ENCODE data around the gene LGALSL. TPM values are rescaled to one million over a fixed set of nuclear protein-coding genes. Genes with fewer than 3 reads are reported as not detected.

Gene LGALSL
- polyA plus RNA-seq, 2 donors: 16.8 to 21.4 TPM

- no peaks in the 10 kb centered on the region for H3K27me3 ChIP-seq (ENCODE audit: control insufficient read depth in 1 of 2, insufficient read depth in 2 of 2, low read length in 2 of 2)
- H3K36me3 ChIP-seq (ENCODE audit: control insufficient read depth in 2 of 2, insufficient read depth in 2 of 2, low read length in 1 of 2): no peaks in the 10 kb centered on the region
- peaks cover 0 to 3% of the 10 kb centered on the region in 2 donors for H3K4me1 ChIP-seq (ENCODE audit: control insufficient read depth in 2 of 2, insufficient read depth in 2 of 2, low read length in 1 of 2)
- H3K9me3 ChIP-seq (ENCODE audit: control insufficient read depth in 2 of 2, insufficient read depth in 1 of 2, low read depth in 1 of 2, low read length in 1 of 2): no peaks in the 10 kb centered on the region
- H3K27ac ChIP-seq (ENCODE audit: low read depth in 2 of 2, low read length in 1 of 2): no peak overlapping the region
- WGBS, 2 donors: 80 to 81% methylated on average over 4 of the region's 4 CpGs
- no peak overlapping the region for H3K4me3 ChIP-seq (ENCODE audit: low read depth in 1 of 2, low read length in 2 of 2)
These were observed 48.9 kb downstream of the LGALSL start for GRCh38 chr2:64502860-64503259.

GRCh38 chr2:64504774-64505720 lies 51.1 kb downstream of the LGALSL start:
- no peaks in the 10 kb centered on the region for H3K27me3 ChIP-seq (ENCODE audit: control insufficient read depth in 1 of 2, insufficient read depth in 2 of 2, low read length in 2 of 2)
- no peaks in the 10 kb centered on the region for H3K9me3 ChIP-seq (ENCODE audit: control insufficient read depth in 2 of 2, insufficient read depth in 1 of 2, low read depth in 1 of 2, low read length in 1 of 2)
- H3K36me3 ChIP-seq (ENCODE audit: control insufficient read depth in 2 of 2, insufficient read depth in 2 of 2, low read length in 1 of 2): no peaks in the 10 kb centered on the region
- WGBS, 2 donors: 79 to 84% methylated on average over 16 of the region's 16 CpGs
- no peak overlapping the region for H3K27ac ChIP-seq (ENCODE audit: low read depth in 2 of 2, low read length in 1 of 2)
- H3K4me1 ChIP-seq (ENCODE audit: control insufficient read depth in 2 of 2, insufficient read depth in 2 of 2, low read length in 1 of 2): peaks cover 0 to 3% of the 10 kb centered on the region in 2 donors
- H3K4me3 ChIP-seq (ENCODE audit: low read depth in 1 of 2, low read length in 2 of 2): no peak overlapping the region

GRCh38 chr2:64506686-64507085 lies 52.7 kb downstream of the LGALSL start:
- no peaks in the 10 kb centered on the region for H3K27me3 ChIP-seq (ENCODE audit: control insufficient read depth in 1 of 2, insufficient read depth in 2 of 2, low read length in 2 of 2)
- H3K9me3 ChIP-seq (ENCODE audit: control insufficient read depth in 2 of 2, insufficient read depth in 1 of 2, low read depth in 1 of 2, low read length in 1 of 2): no peaks in the 10 kb centered on the region
- H3K4me3 ChIP-seq (ENCODE audit: low read depth in 1 of 2, low read length in 2 of 2): no peak overlapping the region
- H3K4me1 ChIP-seq (ENCODE audit: control insufficient read depth in 2 of 2, insufficient read depth in 2 of 2, low read length in 1 of 2): peaks cover 0 to 3% of the 10 kb centered on the region in 2 donors
- no peak overlapping the region for H3K27ac ChIP-seq (ENCODE audit: low read depth in 2 of 2, low read length in 1 of 2)
- 80 to 85% methylated on average over 2 of the region's 2 CpGs for WGBS, 2 donors
- H3K36me3 ChIP-seq (ENCODE audit: control insufficient read depth in 2 of 2, insufficient read depth in 2 of 2, low read length in 1 of 2): no peaks in the 10 kb centered on the region

Other genes with a start within 250 kb of the LGALSL start
- gene AFTPH, start 70.2 kb downstream of the LGALSL start, polyA plus RNA-seq: 10 to 100 TPM; 23.1 to 29.2 TPM
- gene SERTAD2, start 199.8 kb downstream of the LGALSL start, polyA plus RNA-seq: 10 to 100 TPM; 13.6 to 22.9 TPM